GM12878 (cell line): ENCODE data around the gene FAM234A. TPM values are rescaled to one million over a fixed set of nuclear protein-coding genes. Genes with fewer than 3 reads are reported as not detected.

Source experiments
- ATAC-seq: fragments of 200-7000 bp; cut with Tn5 transposase; 3 replicates; pipeline ENCODE4 v1.9.1; 2020; ENCODE audit warnings: mild to moderate bottlenecking, moderate library complexity
- BruUV-seq: library from RNA; stranded (reverse); fragments of 400-500 nt; replicated peaks from 2 replicates; lab custom pipeline; 2021; lab: Mats Ljungman, UMichigan
- CTCF ChIA-PET: fragments of 300-600 bp; sonication (Branson Sonifier 250); formaldehyde crosslinking; extraction: SDS; loops from one replicate; lab custom pipeline; 2021; ENCODE audit warnings: inconsistent platforms; lab: Yijun Ruan, JAX
- POLR2A ChIA-PET: fragments of 350-600 bp; formaldehyde crosslinking; extraction: SDS; loops from one replicate; lab custom pipeline; 2021; ENCODE audit warnings: inconsistent platforms; lab: Charles Lee
- RAD21 ChIA-PET: fragments of 300-600 bp; sonication (Branson Sonifier 250); formaldehyde crosslinking; loops from one replicate; lab custom pipeline; 2023; ENCODE audit warnings: antibody characterized with exemption; ENCODE audit not compliant: unreplicated experiment; lab: Charles Lee
- SMC1A ChIA-PET: fragments of 300-600 bp; sonication (Branson Sonifier 250); formaldehyde crosslinking; loops from one replicate; lab custom pipeline; 2023; ENCODE audit not compliant: unreplicated experiment, uncharacterized antibody; lab: Charles Lee
- DNase-seq: peaks from one replicate; pipeline ENCODE4 v3.0.0-alpha.2; 2011; ENCODE audit warnings: low read depth, low spot score
- FAIRE-seq: peaks from 3 replicates; lab custom pipeline; 2011; peaks lifted over from hg19 to GRCh38; lab: Jason Lieb, UNC
- H2AFZ ChIP-seq: 2 replicates; pipeline ENCODE4 v1.6.0; 2011; ENCODE audit warnings: low read depth, low read length, control low read depth; ENCODE audit not compliant: control insufficient read depth
- H3K27ac ChIP-seq: 2 replicates; pipeline ENCODE4 v1.5.1; 2011; ENCODE audit warnings: control low read depth; ENCODE audit not compliant: control insufficient read depth, insufficient read depth
- H3K27me3 ChIP-seq, 2 experiments: replicated peaks in 1 of 2; 2 replicates each; pipeline versions ENCODE4 v1.6.0 to v1.6.1; 2011; ENCODE audit warnings: low read length in 1 of 2; ENCODE audit not compliant: control insufficient read depth in 2 of 2, insufficient read depth in 2 of 2
- H3K36me3 ChIP-seq, 2 experiments: 2 replicates each; pipeline ENCODE4 v1.5.1; 2011; ENCODE audit warnings: low read length in 1 of 2; ENCODE audit not compliant: control insufficient read depth in 2 of 2, insufficient read depth in 2 of 2
- H3K4me1 ChIP-seq: 2 replicates; pipeline ENCODE4 v1.6.1; 2011; ENCODE audit warnings: mild to moderate bottlenecking, low read length, moderate library complexity, mixed read lengths; ENCODE audit not compliant: control insufficient read depth, insufficient read depth
- H3K4me2 ChIP-seq: 2 replicates; pipeline ENCODE4 v1.6.0; 2011; ENCODE audit warnings: control low read depth; ENCODE audit not compliant: control insufficient read depth, insufficient read depth
- H3K4me3 ChIP-seq: fragments of 200-600 bp; sonication (generic); 2 replicates; pipeline ENCODE4 v1.5.1; 2016
- H3K79me2 ChIP-seq: 2 replicates; pipeline ENCODE4 v1.6.0; 2011; ENCODE audit warnings: low read length; ENCODE audit not compliant: control insufficient read depth, insufficient read depth
- H3K9ac ChIP-seq: 2 replicates; pipeline ENCODE4 v1.8.0; 2011; ENCODE audit warnings: low read length, control low read depth, mixed read lengths; ENCODE audit not compliant: control insufficient read depth, insufficient read depth
- H3K9me3 ChIP-seq: replicated peaks from 3 replicates; pipeline ENCODE4 v1.5.1; 2011; ENCODE audit warnings: mild to moderate bottlenecking, low read length; ENCODE audit not compliant: control insufficient read depth, insufficient read depth
- H4K20me1 ChIP-seq: 2 replicates; pipeline ENCODE4 v1.6.0; 2011; ENCODE audit not compliant: control insufficient read depth, insufficient read depth
- ATF7 ChIP-seq: fragments of 450-650 bp; IDR thresholded peaks from 2 replicates; pipeline ENCODE4 v1.6.1; 2016; ENCODE audit warnings: low read depth, mild to moderate bottlenecking
- BHLHE40 ChIP-seq, 2 experiments: fragments of 450-650 bp in 1 of 2; IDR thresholded peaks; 2 replicates each; pipeline ENCODE4 v1.6.1; 2011 to 2017; ENCODE audit warnings: low read depth in 2 of 2, borderline replicate concordance in 1 of 2, improper control_type of control experiment in 1 of 2, low read length in 1 of 2, mild to moderate bottlenecking in 1 of 2
- EED ChIP-seq: sonication (generic); IDR thresholded peaks from 2 replicates; pipeline ENCODE4 v1.6.1; 2016; ENCODE audit warnings: antibody characterized with exemption, low read depth
- IKZF1 ChIP-seq: fragments of 450-650 bp; conservative IDR thresholded peaks from 2 replicates; pipeline ENCODE4 v1.6.1; 2017; ENCODE audit warnings: antibody characterized with exemption, mild to moderate bottlenecking
- IKZF2 ChIP-seq, 2 experiments: fragments of 450-650 bp; IDR thresholded peaks; 2 replicates each; pipeline ENCODE4 v1.6.1; 2017; ENCODE audit warnings: mild to moderate bottlenecking in 2 of 2, moderate library complexity in 2 of 2
- IRF4 ChIP-seq: IDR thresholded peaks from 2 replicates; pipeline ENCODE4 v1.6.1; 2011; ENCODE audit warnings: low read depth, low read length
- JUND ChIP-seq: IDR thresholded peaks from 2 replicates; pipeline ENCODE4 v1.6.1; 2012; ENCODE audit warnings: low read depth, mild to moderate bottlenecking, low read length, improper control_type of control experiment, moderate library complexity
- NBN ChIP-seq: fragments of 450-650 bp; IDR thresholded peaks from 2 replicates; pipeline ENCODE4 v1.6.1; 2016
- NFYB ChIP-seq: IDR thresholded peaks from 2 replicates; pipeline ENCODE4 v1.6.1; 2011; ENCODE audit warnings: low read depth, mild to moderate bottlenecking, low read length, improper control_type of control experiment, moderate library complexity; ENCODE audit not compliant: insufficient read depth
- NR2F1 ChIP-seq: fragments of 450-650 bp; conservative IDR thresholded peaks from 2 replicates; pipeline ENCODE4 v1.6.1; 2017; ENCODE audit warnings: mild to moderate bottlenecking
- PML ChIP-seq: IDR thresholded peaks from 2 replicates; pipeline ENCODE4 v1.6.1; 2012; ENCODE audit warnings: low read length, inconsistent platforms
- POU2F2 ChIP-seq: IDR thresholded peaks from 3 replicates; pipeline ENCODE4 v1.6.1; 2011; ENCODE audit warnings: low read depth, mild to moderate bottlenecking, low read length, borderline replicate concordance
- RELB ChIP-seq: fragments of 450-650 bp; IDR thresholded peaks from 2 replicates; pipeline ENCODE4 v1.6.1; 2017; ENCODE audit warnings: low read depth, mild to moderate bottlenecking, moderate library complexity
- RUNX3 ChIP-seq: IDR thresholded peaks from 2 replicates; pipeline ENCODE4 v1.6.1; 2012; ENCODE audit warnings: low read length, inconsistent platforms
- SRF ChIP-seq, 2 experiments: IDR thresholded peaks; 2 replicates each; pipeline ENCODE4 v1.6.1; 2011; ENCODE audit warnings: low read depth in 2 of 2, low read length in 2 of 2, mild to moderate bottlenecking in 1 of 2, moderate library complexity in 1 of 2
- SUPT20H ChIP-seq: IDR thresholded peaks from 2 replicates; pipeline ENCODE4 v1.6.1; 2011; ENCODE audit warnings: low read depth, mild to moderate bottlenecking, low read length, moderate library complexity, borderline replicate concordance; ENCODE audit not compliant: control insufficient read depth
- YY1 ChIP-seq: IDR thresholded peaks from 2 replicates; pipeline ENCODE4 v1.6.1; 2011; ENCODE audit warnings: low read depth, mild to moderate bottlenecking, low read length
- ZSCAN29 ChIP-seq: fragments of 450-650 bp; IDR thresholded peaks from 2 replicates; pipeline ENCODE4 v1.6.1; 2017; ENCODE audit warnings: mild to moderate bottlenecking, moderate library complexity
- WGBS: methylation state at CpG from one replicate; pipeline ENCODE4 v1.1.6; 2016; ENCODE audit warnings: low lambda C conversion rate; ENCODE audit not compliant: insufficient replicate concordance, insufficient coverage; ENCODE audit errors: missing lambda C conversion rate; 5-methylcytosine and 5-hydroxymethylcytosine counted together
- in situ Hi-C: fragments of 300-500 bp; cut with MboI; formaldehyde crosslinking; loops from 9 replicates; pipeline ENCODE4 v1.14.3; 2018; ENCODE audit warnings: mixed read lengths
- intact Hi-C: fragments of 100-400 bp; cut with micrococcal nuclease; formaldehyde crosslinking; loops from one replicate; pipeline ENCODE4 v1.14.2; 2022; ENCODE audit not compliant: unreplicated experiment
- polyA plus RNA-seq, 11 experiments: library from polyadenylated mRNA; depleted of rRNA in 4 of 11; unstranded in 6 of 11; stranded (reverse) in 5 of 11; fragments of >200 nt; fragmentation: Nextera tagmentation in 4 of 11; fragmentation: Illumina TruSeq in 1 of 11; extraction: Ambion mirVana in 4 of 11; extraction: Trizol in 1 of 11; gene quantifications; 1 replicate in 1 of 11; 2 replicates in 10 of 11; pipeline versions ENCODE4 v1.2.1 to v1.2.3, GENCODE V29; 2011 to 2016; ENCODE audit warnings: inconsistent platforms in 2 of 11, missing spikeins in 2 of 11, low read depth in 1 of 11
- total RNA-seq, 4 experiments: library from RNA; depleted of rRNA in 3 of 4; stranded (reverse); fragments of >200 nt in 3 of 4; fragmentation: Illumina TruSeq in 1 of 4; extraction: Trizol in 1 of 4; gene quantifications; 2 replicates each; pipeline versions ENCODE4 v1.2.1 to v1.2.3, GENCODE V29; 2013 to 2021
- TF ChIP-seq, protein P1 (sequence below): fragments of 450-650 bp; IDR thresholded peaks from 2 replicates; pipeline ENCODE4 v1.6.1; 2017; ENCODE audit warnings: mild to moderate bottlenecking, low read depth, inconsistent platforms; ENCODE audit not compliant: poor library complexity, severe bottlenecking

Gene FAM234A
- total and polyA plus RNA-seq, 10 of the 15 experiments (the other 5 are each of a cell fraction or from before 2014, with no cell fraction given), result 1.6 to 37.6 (median 17.3) TPM

- ChIA-PET RAD21 (interaction anchor here (0.8 to 2.4 kb wide), 4 partner anchors 18 to 100 kb away, joined by 3 to 13 read pairs (median 5); partner anchors contain the start of genes FAM234A and LUC7L), SMC1A (interaction anchor here (0.9 to 1.3 kb wide), 4 partner anchors 10 to 24 kb away, joined by 5 to 8 read pairs (median 5); partner anchors contain the start of gene LUC7L), CTCF (interaction anchor here (0.7 to 1.1 kb wide), 3 partner anchors 10 to 97 kb away, joined by 3 read pairs; no protein-coding TSS in a partner anchor), POLR2A (interaction anchor here (0.5 to 3.7 kb wide), 5 partner anchors 14 to 1902 kb away, joined by 3 to 26 read pairs (median 4); partner anchors contain the start of gene FAM234A)
- TSS peak; percentile 38 for BruUV-seq
- peaks cover 0 to 4% of the 10 kb centered on the region in 2 experiments; a peak in 2 of 4 replicates for H3K36me3 ChIP-seq
- H4K20me1 ChIP-seq, result no peaks in the 10 kb centered on the region
- H3K9ac ChIP-seq, result peak overlapping the region; percentile 64
- H3K4me2 ChIP-seq, result peak overlapping the region; percentile 85
- peak; percentile 40 for DNase-seq
- H3K4me1 ChIP-seq, result peaks cover 4% of the 10 kb centered on the region; the same call in 1 of the 2 replicates
- peak overlapping the region; percentile 81 for H2AFZ ChIP-seq
- H3K79me2 ChIP-seq, result no peaks in the 10 kb centered on the region
- H3K9me3 ChIP-seq, result no peaks in the 10 kb centered on the region
- ATAC-seq, result peak; percentile 89
- peak; percentile 90 for FAIRE-seq
- 29% methylated on average over 30 of the region's 30 CpGs for WGBS
- H3K27ac ChIP-seq, result peak overlapping the region; percentile 69
- H3K27me3 ChIP-seq, result no peaks in the 10 kb centered on the region
- intact Hi-C loops (loop anchor here (2.0 kb wide), 1 partner anchor 18 kb away; the partner anchor contains the start of gene FAM234A), in situ Hi-C loops (no loop called here)
- H3K4me3 ChIP-seq, result peak overlapping the region; percentile 45
- TF ChIP-seq BHLHE40 (IDR thresholded peaks at IDR 0.05; ENCODE audit: borderline replicate concordance in 1 of 2, low read depth in 2 of 2, low read length in 1 of 2) (peak; percentile 19 to 22; a peak in 1 of 4 replicates), ATF7 (peak; percentile 34; the same call in 1 of the 2 replicates), POU2F2 (peak; percentile 71; the same call in 1 of the 3 replicates), RELB (peak; percentile 39), JUND (no peak), NR2F1 (peak; percentile 57; the same call in 1 of the 2 replicates), PML (no peak), YY1 (0 out of 2 replicates have a peak, but pooled peaks have one; percentile 19), RUNX3 (peak; percentile 61; the same call in 1 of the 2 replicates), SRF (IDR thresholded peaks at IDR 0.05; ENCODE audit: low read depth in 2 of 2, low read length in 2 of 2) (peak in 1 of 2 experiments; percentile 52; a peak in 1 of 4 replicates), IKZF2 (IDR thresholded peaks at IDR 0.05) (peak; percentile 33 to 47; a peak in 3 of 4 replicates), NFYB (no peak), SUPT20H (no peak), ZSCAN29 (no peak), NBN (peak; percentile 62; the same call in 1 of the 2 replicates), IKZF1 (peak; percentile 25; the same call in 1 of the 2 replicates), EED (0 out of 2 replicates have a peak, but pooled peaks have one; percentile 36), IRF4 (0 out of 2 replicates have a peak, but pooled peaks have one; percentile 6)
- TF ChIP-seq, protein P1, sequence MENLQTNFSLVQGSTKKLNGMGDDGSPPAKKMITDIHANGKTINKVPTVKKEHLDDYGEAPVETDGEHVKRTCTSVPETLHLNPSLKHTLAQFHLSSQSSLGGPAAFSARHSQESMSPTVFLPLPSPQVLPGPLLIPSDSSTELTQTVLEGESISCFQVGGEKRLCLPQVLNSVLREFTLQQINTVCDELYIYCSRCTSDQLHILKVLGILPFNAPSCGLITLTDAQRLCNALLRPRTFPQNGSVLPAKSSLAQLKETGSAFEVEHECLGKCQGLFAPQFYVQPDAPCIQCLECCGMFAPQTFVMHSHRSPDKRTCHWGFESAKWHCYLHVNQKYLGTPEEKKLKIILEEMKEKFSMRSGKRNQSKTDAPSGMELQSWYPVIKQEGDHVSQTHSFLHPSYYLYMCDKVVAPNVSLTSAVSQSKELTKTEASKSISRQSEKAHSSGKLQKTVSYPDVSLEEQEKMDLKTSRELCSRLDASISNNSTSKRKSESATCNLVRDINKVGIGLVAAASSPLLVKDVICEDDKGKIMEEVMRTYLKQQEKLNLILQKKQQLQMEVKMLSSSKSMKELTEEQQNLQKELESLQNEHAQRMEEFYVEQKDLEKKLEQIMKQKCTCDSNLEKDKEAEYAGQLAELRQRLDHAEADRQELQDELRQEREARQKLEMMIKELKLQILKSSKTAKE, result peak; percentile 79
Observed at GRCh38 chr16:252366-253337, 18.0 kb downstream of the FAM234A start.
